ENCODE data around the gene LYG1.
"Not testable (repeated sequence)": the region's sequence is repeated elsewhere in the genome, so short reads cannot be mapped to it uniquely, and the experiment has no call there.

Gene LYG1

GRCh38 chr2:99301097-99301496 lies at the start of gene LYG1:
Gene LYG1, minus strand, starts transcription at chr2:99301197. Its CDS starts 5,527 bp downstream, at chr2:99295670.
- not testable (repeated sequence) for DNase-seq

GRCh38 chr2:99350194-99350593 lies 49.2 kb upstream of the LYG1 start:
- DNase-seq: no peak

GRCh38 chr2:99348173-99348572 lies 47.2 kb upstream of the LYG1 start:
- peak; percentile 35 for DNase-seq

GRCh38 chr2:99346218-99346617 lies 45.2 kb upstream of the LYG1 start:
- DNase-seq: no peak

- not testable (repeated sequence) for DNase-seq
Observed at GRCh38 chr2:99345446-99345845, 44.4 kb upstream of the LYG1 start.

- DNase-seq: no peak
Observed at GRCh38 chr2:99342536-99342935, 41.5 kb upstream of the LYG1 start.

GRCh38 chr2:99340669-99341236 lies 39.8 kb upstream of the LYG1 start:
- no peak for DNase-seq

GRCh38 chr2:99338029-99338585 lies 37.1 kb upstream of the LYG1 start:
- DNase-seq: peak; percentile 13

- DNase-seq: peak; percentile 96
Observed at GRCh38 chr2:99337113-99338028, 36.4 kb upstream of the LYG1 start, which contains the start of gene EIF5B. Gene EIF5B, plus strand, starts transcription at chr2:99337389. Its CDS starts 166 bp downstream, at chr2:99337555.

GRCh38 chr2:99336804-99337112 lies 35.8 kb upstream of the LYG1 start:
- DNase-seq: no peak

GRCh38 chr2:99335911-99336803 lies 35.2 kb upstream of the LYG1 start, which contains the start of gene TXNDC9:
Gene TXNDC9, minus strand, starts transcription at chr2:99336333. Its CDS starts 3,123 bp downstream, at chr2:99333210.
- DNase-seq: peak; percentile 99

- DNase-seq: no peak
Observed at GRCh38 chr2:99325384-99325783, 24.4 kb upstream of the LYG1 start.

- DNase-seq: not testable (repeated sequence)
Observed at GRCh38 chr2:99317873-99318200, 16.8 kb upstream of the LYG1 start.

GRCh38 chr2:99317161-99317872 lies 16.3 kb upstream of the LYG1 start:
- no peak for DNase-seq

- DNase-seq: no peak
Observed at GRCh38 chr2:99299580-99299979, 1.4 kb downstream of the LYG1 start.

- DNase-seq: peak; percentile 76
Observed at GRCh38 chr2:99297994-99298393, 3.0 kb downstream of the LYG1 start.

- no peak for DNase-seq
Observed at GRCh38 chr2:99285526-99285925, 15.5 kb downstream of the LYG1 start.

GRCh38 chr2:99279969-99280695 lies 20.9 kb downstream of the LYG1 start:
- DNase-seq: no peak

- no peak for DNase-seq
Observed at GRCh38 chr2:99278793-99279291, 22.2 kb downstream of the LYG1 start.

- DNase-seq: not testable (repeated sequence)
Observed at GRCh38 chr2:99278195-99278765, 22.7 kb downstream of the LYG1 start.

- no peak for DNase-seq
Observed at GRCh38 chr2:99275882-99276281, 25.1 kb downstream of the LYG1 start.

Measured in MV-4-11 (cell line).